ENCODE results near the gene TRUB2.

GRCh38 chr9:128316421-128316820 lies 5.8 kb downstream of the TRUB2 start:
- no peak for TF ChIP-seq CTCF (IDR thresholded peaks at IDR 0.05 in 4 of 5, conservative IDR thresholded peaks at IDR 0.05 in 1 of 5)
- no peak for TF ChIP-seq POLR2A (IDR thresholded peaks at IDR 0.05)

All from gastrocnemius medialis (tissue), 4 donors.